ENCODE data around the gene RCHY1. TPM values are rescaled to one million over a fixed set of nuclear protein-coding genes. Genes with fewer than 3 reads are reported as not detected.
A peak's percentile ranks its signal among the peaks of the same experiment; 100 is the strongest.

The RCHY1 gene
- total RNA-seq, 1 experiment from 2014 or later: 7.1 TPM

- intact Hi-C loops (cut with micrococcal nuclease; ENCODE audit: unreplicated experiment): no loop called here
- Histone ChIP-seq H2AFZ (no peak overlapping the region), H4K20me1 (ENCODE audit: insufficient read depth) (no peaks in the 10 kb centered on the region), H3K79me2 (ENCODE audit: low read depth) (no peaks in the 10 kb centered on the region), H3K27ac (no peak overlapping the region), H3K9me3 (ENCODE audit: insufficient read depth, low read depth) (no peaks in the 10 kb centered on the region), H3K4me3 (no peak overlapping the region), H3K4me2 (no peak overlapping the region), H3K9me2 (ENCODE audit: insufficient read depth) (no peaks in the 10 kb centered on the region), H3K4me1 (replicated peaks; ENCODE audit: insufficient read depth) (no peaks in the 10 kb centered on the region), H3K27me3 (ENCODE audit: insufficient read depth, low read depth) (no peaks in the 10 kb centered on the region), H3F3A (ENCODE audit: insufficient read depth, low read depth) (no peaks in the 10 kb centered on the region), H3K36me3 (ENCODE audit: low read depth) (no peaks in the 10 kb centered on the region)
- no TSS peak for BruUV-seq (replicated peaks)
- DNase-seq: no peak
- TF ChIP-seq EZH2 (IDR thresholded peaks at IDR 0.05; ENCODE audit: low read depth) (no peak), CTCF (conservative IDR thresholded peaks at IDR 0.05) (no peak)
- ChIA-PET POLR2A (ENCODE audit: unreplicated experiment) (no interaction called here), CTCF (no interaction called here)
Observed at GRCh38 chr4:75434105-75434504, 80.1 kb downstream of the RCHY1 start.

- Histone ChIP-seq H3K9me2 (ENCODE audit: insufficient read depth) (no peaks in the 10 kb centered on the region), H3K36me3 (ENCODE audit: low read depth) (no peaks in the 10 kb centered on the region)
Observed at GRCh38 chr4:75432683-75433082, 81.5 kb downstream of the RCHY1 start.

GRCh38 chr4:75429208-75429607, 85.0 kb downstream of the RCHY1 start:
- ChIA-PET CTCF (no interaction called here), POLR2A (ENCODE audit: unreplicated experiment) (no interaction called here)
- DNase-seq: no peak
- no peaks in the 10 kb centered on the region for H3K79me2 ChIP-seq (ENCODE audit: low read depth)
- no peaks in the 10 kb centered on the region for H3K4me1 ChIP-seq (replicated peaks; ENCODE audit: insufficient read depth)
- BruUV-seq (replicated peaks): no TSS peak
- no peaks in the 10 kb centered on the region for H3K9me2 ChIP-seq (ENCODE audit: insufficient read depth)
- H4K20me1 ChIP-seq (ENCODE audit: insufficient read depth): no peaks in the 10 kb centered on the region
- H2AFZ ChIP-seq: no peak overlapping the region
- H3K27ac ChIP-seq: no peak overlapping the region
- H3K36me3 ChIP-seq (ENCODE audit: low read depth): no peaks in the 10 kb centered on the region
- no peaks in the 10 kb centered on the region for H3F3A ChIP-seq (ENCODE audit: insufficient read depth, low read depth)
- H3K27me3 ChIP-seq (ENCODE audit: insufficient read depth, low read depth): no peaks in the 10 kb centered on the region
- no peak overlapping the region for H3K4me2 ChIP-seq
- TF ChIP-seq EZH2 (IDR thresholded peaks at IDR 0.05; ENCODE audit: low read depth): no peak
- no peak for TF ChIP-seq CTCF (conservative IDR thresholded peaks at IDR 0.05)
- no peak overlapping the region for H3K4me3 ChIP-seq
- H3K9me3 ChIP-seq (ENCODE audit: insufficient read depth, low read depth): no peaks in the 10 kb centered on the region
- intact Hi-C loops (cut with micrococcal nuclease; ENCODE audit: unreplicated experiment): no loop called here

More at GRCh38 chr4:75432683-75433082, 81.5 kb downstream of the RCHY1 start:
- TF ChIP-seq CTCF (conservative IDR thresholded peaks at IDR 0.05) (peak; percentile 25; the same call in 1 of the 2 replicates), EZH2 (IDR thresholded peaks at IDR 0.05; ENCODE audit: low read depth) (no peak)
- no peak overlapping the region for H3K4me3 ChIP-seq
- ChIA-PET CTCF (interaction anchor here (0.5 kb wide), 1 partner anchor 145 kb away, joined by 6 read pairs; no protein-coding TSS in a partner anchor), POLR2A (ENCODE audit: unreplicated experiment) (no interaction called here)
- H2AFZ ChIP-seq: no peak overlapping the region
- intact Hi-C loops (cut with micrococcal nuclease; ENCODE audit: unreplicated experiment): no loop called here
- no peak overlapping the region for H3K4me2 ChIP-seq
- no peaks in the 10 kb centered on the region for H3K9me3 ChIP-seq (ENCODE audit: insufficient read depth, low read depth)
- DNase-seq: no peak
- no peak overlapping the region for H3K27ac ChIP-seq
- H4K20me1 ChIP-seq (ENCODE audit: insufficient read depth): no peaks in the 10 kb centered on the region
- no peaks in the 10 kb centered on the region for H3F3A ChIP-seq (ENCODE audit: insufficient read depth, low read depth)
- no peaks in the 10 kb centered on the region for H3K27me3 ChIP-seq (ENCODE audit: insufficient read depth, low read depth)
- no TSS peak for BruUV-seq (replicated peaks)
- H3K4me1 ChIP-seq (replicated peaks; ENCODE audit: insufficient read depth): no peaks in the 10 kb centered on the region
- H3K79me2 ChIP-seq (ENCODE audit: low read depth): no peaks in the 10 kb centered on the region

Other genes starting within 250 kb of the RCHY1 start
- gene THAP6, start 70 bp upstream of the RCHY1 start, total RNA-seq (2021): 11.9 and 16.7 TPM in 2 replicates
- gene ODAPH, start 41.7 kb upstream of the RCHY1 start, total RNA-seq (2021): 0.24 TPM in 1 of 2 replicates, not detected in the other
- 0.38 and 0.46 TPM in 2 replicates for gene CDKL2, start 116.1 kb upstream of the RCHY1 start, total RNA-seq (2021)
- gene G3BP2, start 159.0 kb upstream of the RCHY1 start, total RNA-seq (2021): 102 and 105 TPM in 2 replicates
- gene USO1, start 210.2 kb upstream of the RCHY1 start, total RNA-seq (2021): 26.5 and 33.9 TPM in 2 replicates

Measured in PC-9 (cell line).